NB4 (cell line): Measurements from ENCODE around the gene SLC9A1.

ENCODE experiments used
- CTCF ChIP-seq: IDR thresholded peaks from one replicate; pipeline ENCODE4 v1.5.1; 2012; ENCODE audit warnings: low read depth, low read length
- POLR2A ChIP-seq: IDR thresholded peaks from 2 replicates; pipeline ENCODE4 v1.6.1; 2011; ENCODE audit warnings: mild to moderate bottlenecking; ENCODE audit not compliant: insufficient read length; ENCODE audit errors: extremely low read depth

DNA sequence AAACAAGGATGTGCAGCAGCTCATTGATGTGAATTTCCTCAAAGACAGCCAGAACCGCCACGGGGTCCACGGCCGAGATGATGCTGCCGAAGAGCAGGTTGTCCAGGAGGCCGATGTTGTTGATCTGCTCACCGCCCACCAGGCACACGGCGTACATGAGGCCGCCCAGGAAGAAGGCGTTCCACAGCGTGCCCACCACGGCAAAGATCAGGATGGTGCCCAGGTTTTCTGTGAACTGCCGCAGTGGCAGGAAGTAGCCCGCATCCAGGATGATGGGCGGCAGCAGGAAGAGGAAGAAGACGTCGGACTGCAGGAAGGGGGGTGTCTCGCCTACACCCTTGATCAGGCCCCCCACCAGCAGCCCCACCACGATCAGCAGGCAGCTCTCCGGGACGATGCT is 41.1 kb downstream of the SLC9A1 start:
- TF ChIP-seq CTCF, result no peak
- TF ChIP-seq POLR2A, result no peak
